ENCODE measurements around the gene VSIR.

The VSIR gene

GRCh38 chr10:71773221-71773971 is at the start of gene VSIR:
Gene VSIR (minus strand): TSS chr10:71773520. CDS start chr10:71773439, 81 bp downstream.
- in situ Hi-C loops (cut with HindIII; ENCODE audit: low sequenced_read_pairs) = no loop called here

DNA sequence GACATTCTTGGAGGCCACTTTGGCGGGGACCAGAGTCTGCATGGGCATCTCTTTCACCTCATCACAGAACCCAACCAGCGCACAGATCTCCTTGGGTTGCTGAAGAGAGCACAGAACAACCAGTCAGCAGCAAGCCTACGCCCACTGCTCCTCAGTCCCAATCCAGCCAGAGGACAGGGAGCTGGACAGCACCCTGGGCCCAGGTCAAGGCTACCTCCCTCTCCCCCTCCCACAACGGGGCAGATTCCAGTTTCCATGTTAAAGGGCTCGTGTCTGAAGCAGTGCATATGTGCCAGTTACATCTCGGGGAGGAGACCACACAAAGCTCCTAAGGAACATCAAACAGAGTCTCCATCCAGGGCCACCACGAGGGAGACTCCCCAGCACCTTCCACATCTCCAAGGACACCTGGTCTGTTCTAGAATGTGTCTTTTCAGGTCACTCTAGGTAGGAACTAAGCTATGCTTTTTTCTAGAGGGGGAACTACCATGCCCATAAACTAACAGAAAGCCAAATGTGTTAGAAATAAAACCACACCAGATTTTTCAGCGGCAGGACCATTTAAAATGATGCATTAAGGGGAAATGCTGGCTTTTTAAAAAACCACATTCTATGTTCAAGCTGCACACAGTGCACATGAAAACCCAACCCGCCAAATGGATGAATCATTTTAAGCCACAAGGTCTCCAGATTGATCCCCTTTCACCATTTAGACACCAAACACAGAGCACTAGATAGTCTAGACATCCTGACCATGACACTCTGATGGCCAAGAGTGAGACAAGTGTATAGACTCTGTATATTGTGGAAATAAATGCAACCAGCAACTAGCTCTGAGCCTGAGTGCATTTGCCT is 48.8 kb upstream of the VSIR start:
- in situ Hi-C loops (cut with HindIII; ENCODE audit: low sequenced_read_pairs) = no loop called here

DNA sequence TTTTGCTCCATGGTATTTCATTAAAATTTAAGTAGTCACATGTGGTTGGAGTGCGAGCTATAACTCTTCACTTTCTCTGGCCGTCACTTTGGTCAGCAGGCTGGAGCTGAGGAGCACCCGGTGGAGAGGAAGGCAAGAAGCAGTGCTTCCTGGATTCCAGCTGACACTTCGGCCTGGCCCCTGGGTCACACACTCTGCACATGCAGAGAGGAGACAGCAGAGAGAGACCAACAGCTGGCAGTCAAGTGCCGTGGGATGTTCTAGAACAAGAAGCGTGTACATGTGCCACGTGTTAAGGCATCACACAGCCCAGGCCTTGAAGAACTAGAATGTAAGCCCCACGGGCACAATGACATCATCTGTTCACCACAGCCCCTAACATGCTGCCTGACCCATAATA is 47.6 kb upstream of the VSIR start:
- in situ Hi-C loops (cut with HindIII; ENCODE audit: low sequenced_read_pairs) = no loop called here

DNA sequence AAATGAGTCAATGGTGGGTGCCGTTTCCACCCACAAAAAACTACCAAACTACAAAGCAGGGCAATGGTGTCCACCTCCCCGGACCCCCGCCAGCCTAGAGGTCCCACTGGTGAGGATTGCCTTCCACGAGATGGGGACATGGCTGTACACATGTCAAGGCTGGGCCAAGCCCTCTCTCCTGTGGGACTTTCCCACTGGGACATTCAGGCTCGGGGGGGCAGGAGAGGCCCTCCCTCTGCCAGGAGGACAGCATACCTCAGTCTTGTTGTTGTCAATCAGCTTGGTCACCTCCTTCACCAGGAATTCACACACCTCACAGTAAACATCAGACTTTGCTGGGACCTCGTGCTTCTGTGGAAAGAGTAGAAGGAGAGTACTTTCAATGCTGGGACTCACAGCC is 46.7 kb upstream of the VSIR start:
- in situ Hi-C loops (cut with HindIII; ENCODE audit: low sequenced_read_pairs) = no loop called here

- in situ Hi-C loops (cut with HindIII; ENCODE audit: low sequenced_read_pairs) = no loop called here
Measured at GRCh38 chr10:71819441-71819861, 46.1 kb upstream of the VSIR start.

- in situ Hi-C loops (cut with HindIII; ENCODE audit: low sequenced_read_pairs) = no loop called here
Measured at GRCh38 chr10:71818674-71819260, 45.4 kb upstream of the VSIR start.

GRCh38 chr10:71817831-71818655 is 44.7 kb upstream of the VSIR start:
- in situ Hi-C loops (cut with HindIII; ENCODE audit: low sequenced_read_pairs) = no loop called here

GRCh38 chr10:71816936-71817618 is 43.8 kb upstream of the VSIR start:
- in situ Hi-C loops (cut with HindIII; ENCODE audit: low sequenced_read_pairs) = no loop called here

GRCh38 chr10:71816421-71816851 is 43.1 kb upstream of the VSIR start:
- in situ Hi-C loops (cut with HindIII; ENCODE audit: low sequenced_read_pairs) = no loop called here

DNA sequence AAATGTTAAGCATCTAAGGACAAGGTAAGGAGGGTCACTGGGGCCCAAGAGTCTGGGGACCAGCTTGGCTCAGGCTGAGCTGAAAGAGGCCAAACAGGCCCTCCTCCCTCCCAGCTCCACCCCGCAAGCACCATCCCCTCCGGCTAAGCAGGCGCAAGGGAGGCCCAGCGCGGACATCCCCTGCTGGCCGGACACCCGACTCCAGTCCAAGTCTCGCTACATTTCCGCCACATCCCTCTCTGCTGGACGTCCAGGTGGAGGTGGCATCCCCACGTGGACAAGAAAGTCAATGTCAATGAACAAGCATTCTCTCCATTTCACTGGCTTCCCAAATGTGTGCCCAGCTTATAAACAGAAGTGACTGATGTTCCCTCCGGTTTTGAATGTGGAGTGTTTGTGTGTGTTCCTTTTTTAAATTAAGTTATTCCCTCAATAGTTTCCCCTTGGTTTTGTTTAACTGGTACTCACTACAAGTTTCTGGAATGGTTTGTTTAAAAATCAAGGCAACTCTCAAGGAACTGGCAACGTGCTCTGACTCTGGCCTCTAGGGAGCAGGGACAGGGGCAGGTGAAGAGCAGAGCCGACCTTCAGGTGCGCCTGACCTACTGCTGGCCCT is 42.3 kb upstream of the VSIR start:
- in situ Hi-C loops (cut with HindIII; ENCODE audit: low sequenced_read_pairs) = no loop called here

DNA sequence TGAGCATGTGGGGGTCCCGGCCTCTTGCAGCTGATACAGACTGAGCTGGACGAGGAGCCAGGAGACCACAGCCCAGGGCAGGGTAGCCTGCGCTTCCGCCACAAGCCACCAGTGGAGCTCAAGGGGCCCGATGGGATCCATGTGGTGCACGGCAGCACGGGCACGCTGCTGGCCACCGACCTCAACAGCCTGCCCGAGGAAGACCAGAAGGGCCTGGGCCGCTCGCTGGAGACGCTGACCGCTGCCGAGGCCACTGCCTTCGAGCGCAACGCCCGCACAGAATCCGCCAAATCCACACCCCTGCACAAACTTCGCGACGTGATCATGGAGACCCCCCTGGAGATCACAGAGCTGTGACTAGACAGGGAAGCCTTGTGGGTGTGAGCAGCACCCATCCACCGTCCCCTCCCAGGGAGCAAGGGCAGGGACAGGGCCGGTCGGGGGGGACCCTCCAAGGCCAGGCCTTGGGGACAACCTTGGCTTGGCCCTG is 41.6 kb upstream of the VSIR start:
- in situ Hi-C loops (cut with HindIII; ENCODE audit: low sequenced_read_pairs) = no loop called here

GRCh38 chr10:71812913-71813590 is 39.7 kb upstream of the VSIR start:
- in situ Hi-C loops (cut with HindIII; ENCODE audit: low sequenced_read_pairs) = no loop called here

- in situ Hi-C loops (cut with HindIII; ENCODE audit: low sequenced_read_pairs) = no loop called here
Measured at GRCh38 chr10:71812016-71812912, 38.9 kb upstream of the VSIR start.

- in situ Hi-C loops (cut with HindIII; ENCODE audit: low sequenced_read_pairs) = no loop called here
Measured at GRCh38 chr10:71811351-71811750, 38.0 kb upstream of the VSIR start.

DNA sequence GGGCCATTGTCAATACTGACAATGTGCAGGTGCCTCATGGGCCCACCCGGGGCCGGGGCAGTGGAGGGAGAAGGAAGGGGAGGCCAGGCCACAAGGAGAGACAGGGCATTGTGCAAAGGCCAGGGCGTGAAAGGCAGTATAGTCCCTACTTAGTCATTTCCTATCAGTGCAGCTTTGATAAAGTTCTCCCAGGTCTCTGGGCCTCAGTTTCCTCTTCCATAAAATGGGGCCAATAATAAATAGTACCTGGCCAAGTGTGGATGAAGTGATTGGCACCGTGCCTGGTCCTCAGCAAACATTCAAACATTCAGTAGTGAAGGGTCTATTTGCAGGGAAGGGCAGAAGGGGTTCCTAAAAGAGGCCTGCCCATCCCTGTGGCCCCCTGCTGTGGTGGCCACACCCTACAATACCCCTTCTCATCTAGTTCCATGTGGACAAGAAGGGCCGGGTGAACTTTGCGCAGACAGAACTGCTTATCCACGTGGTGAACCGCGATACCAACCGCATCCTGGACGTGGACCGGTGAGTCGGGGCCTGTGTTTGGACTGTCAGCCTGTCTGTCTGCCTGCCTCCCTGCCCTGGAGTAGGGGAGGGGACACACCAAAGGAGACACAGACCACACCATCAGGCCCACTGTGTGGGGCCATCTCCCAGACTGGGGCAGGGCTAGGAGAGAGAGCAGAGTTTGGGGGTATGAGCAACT is 36.9 kb upstream of the VSIR start:
- in situ Hi-C loops (cut with HindIII; ENCODE audit: low sequenced_read_pairs) = no loop called here

DNA sequence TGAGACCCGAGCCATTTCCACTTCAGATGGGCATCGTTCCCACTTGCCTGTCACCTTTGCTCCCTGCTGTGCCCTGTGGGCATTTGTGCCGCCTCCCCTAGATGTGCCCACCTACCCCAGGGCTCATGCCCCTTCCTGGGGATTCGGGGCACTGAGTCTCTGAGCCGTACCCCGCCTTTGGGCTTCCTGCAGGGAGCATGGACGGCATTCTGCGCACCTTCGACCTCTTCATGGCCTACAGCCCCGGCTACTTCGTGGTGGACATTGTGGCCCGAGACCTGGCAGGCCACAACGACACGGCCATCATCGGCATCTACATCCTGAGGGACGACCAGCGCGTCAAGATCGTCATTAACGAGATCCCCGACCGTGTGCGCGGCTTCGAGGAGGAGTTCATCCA is 36.3 kb upstream of the VSIR start:
- in situ Hi-C loops (cut with HindIII; ENCODE audit: low sequenced_read_pairs) = no loop called here
